ENCODE data around the gene ABCC1.

ABCC1 gene

DNA sequence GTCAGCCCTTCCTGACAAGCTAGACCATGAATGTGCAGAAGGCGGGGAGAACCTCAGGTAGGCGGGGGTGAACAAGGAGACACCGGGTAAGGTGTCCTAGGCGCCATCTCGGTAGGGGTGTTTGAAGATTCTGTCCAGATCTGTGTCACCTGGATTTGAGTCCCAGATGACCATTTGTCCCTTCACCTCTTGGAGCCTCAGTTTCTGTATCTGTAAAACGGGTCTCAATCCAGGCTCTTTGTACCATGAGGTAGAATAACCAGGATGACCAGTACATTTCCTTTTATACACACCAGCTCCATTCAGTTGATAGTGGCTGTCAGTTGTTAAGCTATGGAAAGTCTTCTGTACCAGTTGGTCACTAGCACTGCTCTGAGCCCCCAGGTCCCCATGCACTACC, 187.2 kb downstream of the ABCC1 start:
- POLR2A ChIA-PET = no interaction called here
- WGBS (ENCODE audit: insufficient coverage) = 96% methylated on average over 6 of the region's 6 CpGs
- no peak for DNase-seq
- Histone ChIP-seq H3K27me3 (replicated peaks in 2 of 5; ENCODE audit: control insufficient read depth in 4 of 5, insufficient read depth in 5 of 5, low read length in 4 of 5) (no peaks in the 10 kb centered on the region), H3K4me1 (ENCODE audit: control extremely low read depth in 1 of 4, control insufficient read depth in 4 of 4, insufficient read depth in 4 of 4, low read length in 3 of 4) (no peaks in the 10 kb centered on the region), H3K9me3 (ENCODE audit: control extremely low read depth in 1 of 5, control insufficient read depth in 4 of 5, insufficient read depth in 2 of 5, low read depth in 1 of 5, low read length in 4 of 5) (no peaks in the 10 kb centered on the region), H3K27ac (ENCODE audit: insufficient read depth in 1 of 2, low read depth in 1 of 2, low read length in 2 of 2, poor library complexity in 1 of 2, severe bottlenecking in 2 of 2) (no peak overlapping the region), H3K36me3 (ENCODE audit: control insufficient read depth in 4 of 4, insufficient read depth in 4 of 4, low read length in 3 of 4) (peaks cover 10 to 94% (median 81%) of the 10 kb centered on the region in 4 experiments), H3K4me3 (ENCODE audit: control insufficient read depth in 1 of 7, extremely low read depth in 1 of 7, insufficient read depth in 4 of 7, low read depth in 2 of 7, low read length in 6 of 7) (no peak overlapping the region)
- CTCF ChIA-PET = interaction anchor here (0.6 to 1.7 kb wide), 5 partner anchors 8 to 640 kb away, joined by 3 to 11 read pairs (median 3); no protein-coding TSS in a partner anchor

DNA sequence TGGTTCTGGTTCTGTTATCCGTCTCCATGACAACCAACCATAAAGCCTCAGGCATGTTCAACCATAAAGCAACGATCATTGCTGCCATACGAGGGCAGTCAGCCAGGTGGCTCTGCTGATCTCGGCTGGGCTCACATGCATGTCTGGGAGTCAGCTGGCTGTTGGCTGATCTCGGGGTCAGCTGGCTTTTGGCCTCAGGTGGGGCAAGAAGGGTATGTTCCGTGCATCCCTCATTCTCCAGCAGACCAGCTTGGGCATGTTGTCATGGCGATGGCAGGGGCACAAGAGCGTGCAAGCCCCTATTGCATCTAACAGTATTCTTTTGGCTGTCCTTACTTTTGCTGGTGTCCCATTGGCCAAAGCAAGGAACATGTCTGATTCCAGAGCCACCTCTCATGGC, 187.7 kb downstream of the ABCC1 start:
- H3K27me3 ChIP-seq (replicated peaks in 2 of 5; ENCODE audit: control insufficient read depth in 4 of 5, insufficient read depth in 5 of 5, low read length in 4 of 5) = no peaks in the 10 kb centered on the region
- WGBS (ENCODE audit: insufficient coverage) = 93% methylated on average over 3 of the region's 8 CpGs
- ChIA-PET CTCF (interaction anchor here (1.0 to 1.7 kb wide), 4 partner anchors 8 to 263 kb away, joined by 3 to 11 read pairs (median 4); no protein-coding TSS in a partner anchor), POLR2A (no interaction called here)
- H3K36me3 ChIP-seq (ENCODE audit: control insufficient read depth in 4 of 4, insufficient read depth in 4 of 4, low read length in 3 of 4) = peaks cover 10 to 94% (median 80%) of the 10 kb centered on the region in 4 experiments
- no peak overlapping the region for H3K4me3 ChIP-seq (ENCODE audit: control insufficient read depth in 1 of 7, extremely low read depth in 1 of 7, insufficient read depth in 4 of 7, low read depth in 2 of 7, low read length in 6 of 7)
- peaks cover 0 to 1% (median 0%) of the 10 kb centered on the region in 4 experiments for H3K4me1 ChIP-seq (ENCODE audit: control extremely low read depth in 1 of 4, control insufficient read depth in 4 of 4, insufficient read depth in 4 of 4, low read length in 3 of 4)
- no peaks in the 10 kb centered on the region for H3K9me3 ChIP-seq (ENCODE audit: control extremely low read depth in 1 of 5, control insufficient read depth in 4 of 5, insufficient read depth in 2 of 5, low read depth in 1 of 5, low read length in 4 of 5)
- no peak overlapping the region for H3K27ac ChIP-seq (ENCODE audit: insufficient read depth in 1 of 2, low read depth in 1 of 2, low read length in 2 of 2, poor library complexity in 1 of 2, severe bottlenecking in 2 of 2)
- DNase-seq = peak in 2 of 3 donors; percentile 37 to 43

DNA sequence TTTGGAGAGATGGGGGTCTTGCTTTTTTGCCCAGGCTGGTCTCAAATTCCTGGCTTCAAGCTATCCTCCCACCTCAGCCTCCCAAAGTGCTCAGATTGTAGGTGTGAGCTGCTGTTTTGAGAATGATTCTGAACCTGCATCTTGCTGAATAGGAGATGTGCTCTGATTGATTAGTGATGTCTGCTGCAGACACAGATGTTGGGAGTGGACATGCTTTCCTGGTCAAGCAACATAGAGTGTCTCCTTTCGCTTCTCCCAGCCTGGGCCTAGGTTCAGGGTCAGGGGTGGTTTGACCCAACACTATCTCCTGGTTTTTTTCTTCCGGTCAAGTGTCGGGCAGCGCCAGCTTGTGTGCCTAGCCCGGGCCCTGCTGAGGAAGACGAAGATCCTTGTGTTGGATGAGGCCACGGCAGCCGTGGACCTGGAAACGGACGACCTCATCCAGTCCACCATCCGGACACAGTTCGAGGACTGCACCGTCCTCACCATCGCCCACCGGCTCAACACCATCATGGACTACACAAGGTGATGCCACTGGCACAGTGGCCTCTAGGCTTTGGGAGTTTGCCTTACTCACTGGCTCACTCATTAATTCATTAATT, 188.7 kb downstream of the ABCC1 start:
- Histone ChIP-seq H3K4me3 (ENCODE audit: control insufficient read depth in 1 of 7, extremely low read depth in 1 of 7, insufficient read depth in 4 of 7, low read depth in 2 of 7, low read length in 6 of 7) (no peak overlapping the region), H3K36me3 (ENCODE audit: control insufficient read depth in 4 of 4, insufficient read depth in 4 of 4, low read length in 3 of 4) (peaks cover 10 to 95% (median 83%) of the 10 kb centered on the region in 4 experiments), H3K27ac (ENCODE audit: insufficient read depth in 1 of 2, low read depth in 1 of 2, low read length in 2 of 2, poor library complexity in 1 of 2, severe bottlenecking in 2 of 2) (no peak overlapping the region), H3K9me3 (ENCODE audit: control extremely low read depth in 1 of 5, control insufficient read depth in 4 of 5, insufficient read depth in 2 of 5, low read depth in 1 of 5, low read length in 4 of 5) (no peaks in the 10 kb centered on the region), H3K4me1 (ENCODE audit: control extremely low read depth in 1 of 4, control insufficient read depth in 4 of 4, insufficient read depth in 4 of 4, low read length in 3 of 4) (peaks cover 0 to 11% (median 7%) of the 10 kb centered on the region in 4 experiments), H3K27me3 (replicated peaks in 2 of 5; ENCODE audit: control insufficient read depth in 4 of 5, insufficient read depth in 5 of 5, low read length in 4 of 5) (no peaks in the 10 kb centered on the region)
- 100% methylated on average over 15 of the region's 15 CpGs for WGBS (ENCODE audit: insufficient coverage)
- no peak for DNase-seq
- ChIA-PET POLR2A (no interaction called here), CTCF (interaction anchor here (1.6 kb wide), 2 partner anchors 18 to 264 kb away, joined by 3 to 4 read pairs; no protein-coding TSS in a partner anchor)

DNA sequence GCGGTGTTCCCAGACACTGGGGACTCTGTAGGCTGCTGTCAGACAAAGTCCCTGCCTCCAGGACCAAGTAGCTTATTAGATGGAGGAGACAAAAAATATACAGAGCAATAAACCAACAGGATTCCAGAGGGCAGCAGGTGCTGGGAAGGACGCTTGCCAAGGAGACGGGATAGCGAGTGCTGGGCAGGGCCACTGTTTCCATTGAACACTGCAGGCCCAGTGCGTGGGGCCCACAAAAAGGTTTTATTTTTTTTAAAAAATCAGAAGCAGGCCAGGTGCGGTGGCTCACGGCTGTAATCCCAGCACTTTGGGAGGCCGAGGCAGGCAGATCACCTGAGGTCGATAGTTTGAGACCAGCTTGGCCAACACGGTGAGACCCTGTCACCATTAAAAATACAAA, 189.6 kb downstream of the ABCC1 start:
- peaks cover 0 to 11% (median 9%) of the 10 kb centered on the region in 4 experiments for H3K4me1 ChIP-seq (ENCODE audit: control extremely low read depth in 1 of 4, control insufficient read depth in 4 of 4, insufficient read depth in 4 of 4, low read length in 3 of 4)
- POLR2A ChIA-PET = no interaction called here
- H3K27me3 ChIP-seq (replicated peaks in 2 of 5; ENCODE audit: control insufficient read depth in 4 of 5, insufficient read depth in 5 of 5, low read length in 4 of 5) = no peaks in the 10 kb centered on the region
- whole genome bisulfite sequencing (ENCODE audit: insufficient coverage) = 99% methylated on average over 9 of the region's 10 CpGs
- CTCF ChIA-PET = interaction anchor here (0.7 to 1.6 kb wide), 2 partner anchors 19 to 25 kb away, joined by 3 to 4 read pairs; no protein-coding TSS in a partner anchor
- H3K36me3 ChIP-seq (ENCODE audit: control insufficient read depth in 4 of 4, insufficient read depth in 4 of 4, low read length in 3 of 4) = peaks cover 10 to 92% (median 80%) of the 10 kb centered on the region in 4 experiments
- H3K9me3 ChIP-seq (ENCODE audit: control extremely low read depth in 1 of 5, control insufficient read depth in 4 of 5, insufficient read depth in 2 of 5, low read depth in 1 of 5, low read length in 4 of 5) = no peaks in the 10 kb centered on the region
- DNase-seq = no peak
- H3K27ac ChIP-seq (ENCODE audit: insufficient read depth in 1 of 2, low read depth in 1 of 2, low read length in 2 of 2, poor library complexity in 1 of 2, severe bottlenecking in 2 of 2) = no peak overlapping the region
- H3K4me3 ChIP-seq (ENCODE audit: control insufficient read depth in 1 of 7, extremely low read depth in 1 of 7, insufficient read depth in 4 of 7, low read depth in 2 of 7, low read length in 6 of 7) = no peak overlapping the region

DNA sequence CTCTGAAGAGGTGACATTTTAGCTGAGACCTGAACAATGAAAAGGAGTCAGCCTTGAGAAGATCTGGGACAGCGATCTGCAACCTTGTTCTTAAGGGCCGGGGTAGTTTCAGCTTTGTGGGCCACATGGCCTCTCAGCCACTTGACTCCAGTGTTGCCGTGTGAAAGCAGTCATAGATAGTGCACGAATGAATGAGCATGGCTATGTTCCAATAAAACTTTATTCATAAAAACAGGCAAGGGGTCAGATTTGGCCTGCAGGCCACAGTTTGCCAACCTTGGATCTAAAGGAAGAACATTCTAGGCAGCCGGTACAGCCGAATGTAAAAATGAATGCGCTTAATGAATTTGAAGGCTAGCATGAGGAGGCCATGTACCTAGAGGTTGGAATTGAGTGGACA, 190.4 kb downstream of the ABCC1 start:
- Histone ChIP-seq H3K27me3 (replicated peaks in 2 of 5; ENCODE audit: control insufficient read depth in 4 of 5, insufficient read depth in 5 of 5, low read length in 4 of 5) (no peaks in the 10 kb centered on the region), H3K36me3 (ENCODE audit: control insufficient read depth in 4 of 4, insufficient read depth in 4 of 4, low read length in 3 of 4) (peaks cover 10 to 92% (median 78%) of the 10 kb centered on the region in 4 experiments), H3K4me1 (ENCODE audit: control extremely low read depth in 1 of 4, control insufficient read depth in 4 of 4, insufficient read depth in 4 of 4, low read length in 3 of 4) (peaks cover 0 to 11% (median 9%) of the 10 kb centered on the region in 4 experiments), H3K27ac (ENCODE audit: insufficient read depth in 1 of 2, low read depth in 1 of 2, low read length in 2 of 2, poor library complexity in 1 of 2, severe bottlenecking in 2 of 2) (no peak overlapping the region), H3K4me3 (ENCODE audit: control insufficient read depth in 1 of 7, extremely low read depth in 1 of 7, insufficient read depth in 4 of 7, low read depth in 2 of 7, low read length in 6 of 7) (no peak overlapping the region), H3K9me3 (ENCODE audit: control extremely low read depth in 1 of 5, control insufficient read depth in 4 of 5, insufficient read depth in 2 of 5, low read depth in 1 of 5, low read length in 4 of 5) (no peaks in the 10 kb centered on the region)
- CTCF ChIA-PET = no interaction called here
- no peak for DNase-seq
- POLR2A ChIA-PET = no interaction called here
- WGBS (ENCODE audit: insufficient coverage) = 98% methylated on average over 7 of the region's 7 CpGs

DNA sequence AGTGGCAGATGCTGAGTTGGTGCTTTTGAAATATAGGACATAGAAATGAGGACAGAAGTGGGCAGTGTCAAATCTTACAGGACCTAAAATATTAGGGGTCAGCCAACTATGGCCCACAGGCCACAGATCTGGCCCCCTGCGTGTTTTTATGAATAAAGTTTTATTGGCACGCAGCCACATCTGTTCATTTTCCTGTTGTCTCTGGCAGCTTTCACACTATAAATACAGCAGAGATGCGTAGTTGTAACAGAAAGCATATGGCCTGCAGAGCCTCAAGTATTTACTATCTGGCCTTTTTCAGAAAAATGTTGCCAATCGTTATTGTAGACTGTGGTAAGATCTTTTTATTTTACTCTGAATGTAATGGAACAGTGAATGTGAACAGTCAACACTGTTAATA, 191.1 kb downstream of the ABCC1 start:
- Histone ChIP-seq H3K9me3 (ENCODE audit: control extremely low read depth in 1 of 5, control insufficient read depth in 4 of 5, insufficient read depth in 2 of 5, low read depth in 1 of 5, low read length in 4 of 5) (no peaks in the 10 kb centered on the region), H3K4me1 (ENCODE audit: control extremely low read depth in 1 of 4, control insufficient read depth in 4 of 4, insufficient read depth in 4 of 4, low read length in 3 of 4) (peaks cover 0 to 11% (median 9%) of the 10 kb centered on the region in 4 experiments), H3K36me3 (ENCODE audit: control insufficient read depth in 4 of 4, insufficient read depth in 4 of 4, low read length in 3 of 4) (peaks cover 10 to 91% (median 77%) of the 10 kb centered on the region in 4 experiments), H3K4me3 (ENCODE audit: control insufficient read depth in 1 of 7, extremely low read depth in 1 of 7, insufficient read depth in 4 of 7, low read depth in 2 of 7, low read length in 6 of 7) (no peak overlapping the region), H3K27ac (ENCODE audit: insufficient read depth in 1 of 2, low read depth in 1 of 2, low read length in 2 of 2, poor library complexity in 1 of 2, severe bottlenecking in 2 of 2) (no peak overlapping the region), H3K27me3 (replicated peaks in 2 of 5; ENCODE audit: control insufficient read depth in 4 of 5, insufficient read depth in 5 of 5, low read length in 4 of 5) (no peaks in the 10 kb centered on the region)
- no peak for DNase-seq
- WGBS (ENCODE audit: insufficient coverage) = 100% methylated on average over 3 of the region's 4 CpGs
- POLR2A ChIA-PET = no interaction called here
- CTCF ChIA-PET = interaction anchor here (1.3 kb wide), 1 partner anchor 375 kb away, joined by 4 read pairs; no protein-coding TSS in a partner anchor

DNA sequence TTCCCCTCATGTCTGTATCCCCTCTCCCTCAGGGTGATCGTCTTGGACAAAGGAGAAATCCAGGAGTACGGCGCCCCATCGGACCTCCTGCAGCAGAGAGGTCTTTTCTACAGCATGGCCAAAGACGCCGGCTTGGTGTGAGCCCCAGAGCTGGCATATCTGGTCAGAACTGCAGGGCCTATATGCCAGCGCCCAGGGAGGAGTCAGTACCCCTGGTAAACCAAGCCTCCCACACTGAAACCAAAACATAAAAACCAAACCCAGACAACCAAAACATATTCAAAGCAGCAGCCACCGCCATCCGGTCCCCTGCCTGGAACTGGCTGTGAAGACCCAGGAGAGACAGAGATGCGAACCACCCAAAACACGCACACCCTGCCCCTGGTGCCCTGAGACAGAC, 191.7 kb downstream of the ABCC1 start:
- POLR2A ChIA-PET = no interaction called here
- Histone ChIP-seq H3K27me3 (replicated peaks in 2 of 5; ENCODE audit: control insufficient read depth in 4 of 5, insufficient read depth in 5 of 5, low read length in 4 of 5) (no peaks in the 10 kb centered on the region), H3K4me1 (ENCODE audit: control extremely low read depth in 1 of 4, control insufficient read depth in 4 of 4, insufficient read depth in 4 of 4, low read length in 3 of 4) (peaks cover 0 to 11% (median 9%) of the 10 kb centered on the region in 4 experiments), H3K36me3 (ENCODE audit: control insufficient read depth in 4 of 4, insufficient read depth in 4 of 4, low read length in 3 of 4) (peaks cover 10 to 89% (median 77%) of the 10 kb centered on the region in 4 experiments), H3K9me3 (ENCODE audit: control extremely low read depth in 1 of 5, control insufficient read depth in 4 of 5, insufficient read depth in 2 of 5, low read depth in 1 of 5, low read length in 4 of 5) (no peaks in the 10 kb centered on the region), H3K27ac (ENCODE audit: insufficient read depth in 1 of 2, low read depth in 1 of 2, low read length in 2 of 2, poor library complexity in 1 of 2, severe bottlenecking in 2 of 2) (no peak overlapping the region), H3K4me3 (ENCODE audit: control insufficient read depth in 1 of 7, extremely low read depth in 1 of 7, insufficient read depth in 4 of 7, low read depth in 2 of 7, low read length in 6 of 7) (no peak overlapping the region)
- 93% methylated on average over 5 of the region's 11 CpGs for WGBS (ENCODE audit: insufficient coverage)
- DNase-seq = no peak
- CTCF ChIA-PET = interaction anchor here (1.3 kb wide), 1 partner anchor 375 kb away, joined by 4 read pairs; no protein-coding TSS in a partner anchor

All from common myeloid progenitor, CD34-positive (primary cell).